Uterus (tissue), 4 donors: ENCODE results near the gene LCORL. TPM values are rescaled to one million over a fixed set of nuclear protein-coding genes. Genes with fewer than 3 reads are reported as not detected.

Source experiments
- DNase-seq, 2 donors: peaks; one replicate each; pipeline ENCODE4 v3.0.0-alpha.2; 2019 to 2020
- H3K27ac ChIP-seq, 2 donors: fragments of 200-600 bp; sonication (generic); 1 replicate in 1 of 2; 2 replicates in 1 of 2; pipeline ENCODE4 v1.5.1; 2016 to 2018
- H3K27me3 ChIP-seq, 2 donors: fragments of 200-600 bp; sonication (generic); one replicate each; pipeline ENCODE4 v1.5.1; 2018 to 2019; ENCODE audit warnings: control low read depth in 1 of 2
- H3K36me3 ChIP-seq, 2 donors: fragments of 200-600 bp; sonication (generic); one replicate each; pipeline ENCODE4 v1.5.1; 2019; ENCODE audit warnings: control low read depth in 1 of 2
- H3K4me1 ChIP-seq, 2 donors: fragments of 200-600 bp; sonication (generic); one replicate each; pipeline ENCODE4 v1.5.1; 2018 to 2019; ENCODE audit warnings: control low read depth in 1 of 2
- H3K4me3 ChIP-seq, 2 donors: fragments of 200-600 bp; sonication (generic); 1 replicate in 1 of 2; 2 replicates in 1 of 2; pipeline ENCODE4 v1.5.1; 2018 to 2019; ENCODE audit warnings: mild to moderate bottlenecking in 1 of 2
- H3K9me3 ChIP-seq, 2 donors: fragments of 200-600 bp; sonication (generic); one replicate each; pipeline ENCODE4 v1.5.1; 2019; ENCODE audit warnings: control low read depth in 1 of 2
- POLR2A ChIP-seq, 2 donors: fragments of 450-650 bp; IDR thresholded peaks; one replicate each; pipeline ENCODE4 v1.6.1; 2016; ENCODE audit warnings: antibody characterized with exemption in 2 of 2, mild to moderate bottlenecking in 1 of 2, moderate library complexity in 1 of 2
- intact Hi-C: fragments of 100-400 bp; cut with DNase I; formaldehyde crosslinking; loops from one replicate; pipeline ENCODE4 v1.15.1; 2023; ENCODE audit warnings: low total_unique reads
- total RNA-seq, 4 donors: library from RNA; depleted of rRNA in 3 of 4; stranded (reverse); fragments of >200 nt in 3 of 4; gene quantifications; one replicate each; pipeline versions ENCODE4 v1.1.0 to v1.2.4, GENCODE V29; 2014 to 2023
- TF ChIP-seq, protein P1 (sequence below), 4 experiments: fragments of 200-600 bp in 2 of 4; fragments of 450-650 bp in 2 of 4; sonication (generic) in 2 of 4; IDR thresholded peaks; one replicate each; pipeline ENCODE4 v1.5.1; 2016 to 2019; ENCODE audit warnings: antibody characterized with exemption in 4 of 4, mild to moderate bottlenecking in 2 of 4, moderate library complexity in 1 of 4
- donor health status: DM: yes; HTN: yes; CAD: no.

LCORL gene
- total RNA-seq, 4 donors from 2014 or later = 14.1 to 66.7 (median 23.1) TPM

GRCh38 chr4:18056030-18056429 is 34.5 kb upstream of the LCORL start:
- Histone ChIP-seq H3K27me3 (no peaks in the 10 kb centered on the region), H3K9me3 (no peaks in the 10 kb centered on the region), H3K4me1 (no peaks in the 10 kb centered on the region), H3K36me3 (no peaks in the 10 kb centered on the region), H3K27ac (no peak overlapping the region), H3K4me3 (no peak overlapping the region)
- TF ChIP-seq POLR2A (IDR thresholded peaks at IDR 0.05) = no peak
- TF ChIP-seq, protein P1, sequence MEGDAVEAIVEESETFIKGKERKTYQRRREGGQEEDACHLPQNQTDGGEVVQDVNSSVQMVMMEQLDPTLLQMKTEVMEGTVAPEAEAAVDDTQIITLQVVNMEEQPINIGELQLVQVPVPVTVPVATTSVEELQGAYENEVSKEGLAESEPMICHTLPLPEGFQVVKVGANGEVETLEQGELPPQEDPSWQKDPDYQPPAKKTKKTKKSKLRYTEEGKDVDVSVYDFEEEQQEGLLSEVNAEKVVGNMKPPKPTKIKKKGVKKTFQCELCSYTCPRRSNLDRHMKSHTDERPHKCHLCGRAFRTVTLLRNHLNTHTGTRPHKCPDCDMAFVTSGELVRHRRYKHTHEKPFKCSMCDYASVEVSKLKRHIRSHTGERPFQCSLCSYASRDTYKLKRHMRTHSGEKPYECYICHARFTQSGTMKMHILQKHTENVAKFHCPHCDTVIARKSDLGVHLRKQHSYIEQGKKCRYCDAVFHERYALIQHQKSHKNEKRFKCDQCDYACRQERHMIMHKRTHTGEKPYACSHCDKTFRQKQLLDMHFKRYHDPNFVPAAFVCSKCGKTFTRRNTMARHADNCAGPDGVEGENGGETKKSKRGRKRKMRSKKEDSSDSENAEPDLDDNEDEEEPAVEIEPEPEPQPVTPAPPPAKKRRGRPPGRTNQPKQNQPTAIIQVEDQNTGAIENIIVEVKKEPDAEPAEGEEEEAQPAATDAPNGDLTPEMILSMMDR (IDR thresholded peaks at IDR 0.05) = no peak
- intact Hi-C loops = no loop called here
- no peak for DNase-seq

DNA sequence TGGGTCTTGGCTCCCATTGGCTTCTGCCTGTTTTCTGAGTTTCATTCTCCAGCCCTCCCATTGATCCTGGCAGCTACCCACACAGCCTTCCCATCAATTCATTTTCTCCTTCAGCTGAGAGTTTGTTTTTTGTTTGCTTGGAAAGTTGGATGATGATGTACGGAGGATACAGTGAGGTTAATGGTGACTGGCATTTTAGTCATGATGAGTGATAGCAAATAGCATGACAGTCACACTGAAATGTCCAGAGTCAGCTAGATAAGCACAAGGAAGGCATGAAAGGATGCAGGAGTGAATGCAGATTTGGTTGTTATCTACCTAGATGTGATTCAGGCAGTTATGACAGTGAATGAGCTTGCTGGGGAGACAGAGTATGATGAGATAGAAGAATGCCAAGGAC is 30.6 kb upstream of the LCORL start:
- Histone ChIP-seq H3K9me3 (no peaks in the 10 kb centered on the region), H3K4me3 (no peak overlapping the region), H3K4me1 (no peaks in the 10 kb centered on the region), H3K27me3 (no peaks in the 10 kb centered on the region), H3K36me3 (no peaks in the 10 kb centered on the region), H3K27ac (no peak overlapping the region)
- DNase-seq = no peak
- TF ChIP-seq, protein P1 (IDR thresholded peaks at IDR 0.05) = no peak
- no peak for TF ChIP-seq POLR2A (IDR thresholded peaks at IDR 0.05)
- intact Hi-C loops = no loop called here

DNA sequence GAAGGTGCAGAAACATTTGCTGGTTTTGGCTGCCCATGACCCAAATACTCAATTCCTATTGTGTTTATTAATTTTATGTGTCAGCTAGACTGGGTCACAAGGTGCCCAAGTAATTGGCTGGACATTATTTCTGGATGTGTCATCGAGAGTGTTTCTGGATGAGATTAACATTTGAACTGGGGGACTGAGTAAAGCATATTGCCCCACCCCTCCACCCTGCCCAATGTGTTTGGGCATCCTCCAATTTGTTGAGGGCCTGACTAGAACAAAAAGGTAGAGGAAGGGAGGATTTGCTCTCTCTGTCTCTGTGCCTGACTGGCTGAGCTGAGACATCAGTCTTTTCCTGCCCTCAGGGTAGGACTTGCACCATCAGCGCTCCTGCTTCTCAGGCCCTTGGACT is 29.7 kb upstream of the LCORL start:
- no peaks in the 10 kb centered on the region for H3K9me3 ChIP-seq
- H3K4me1 ChIP-seq = no peaks in the 10 kb centered on the region
- no peak overlapping the region for H3K27ac ChIP-seq
- DNase-seq = no peak
- H3K36me3 ChIP-seq = no peaks in the 10 kb centered on the region
- intact Hi-C loops = no loop called here
- H3K27me3 ChIP-seq = no peaks in the 10 kb centered on the region
- TF ChIP-seq POLR2A (IDR thresholded peaks at IDR 0.05) = no peak
- TF ChIP-seq, protein P1 (IDR thresholded peaks at IDR 0.05) = no peak
- no peak overlapping the region for H3K4me3 ChIP-seq

- Histone ChIP-seq H3K4me1 (no peaks in the 10 kb centered on the region), H3K9me3 (no peaks in the 10 kb centered on the region), H3K27me3 (no peaks in the 10 kb centered on the region), H3K36me3 (no peaks in the 10 kb centered on the region), H3K4me3 (no peak overlapping the region), H3K27ac (no peak overlapping the region)
- TF ChIP-seq, protein P1 (IDR thresholded peaks at IDR 0.05) = no peak
- TF ChIP-seq POLR2A (IDR thresholded peaks at IDR 0.05) = no peak
- DNase-seq = no peak
- intact Hi-C loops = no loop called here
Observed at GRCh38 chr4:18050448-18050847, 28.9 kb upstream of the LCORL start.

GRCh38 chr4:18049446-18049845 is 27.9 kb upstream of the LCORL start:
- TF ChIP-seq, protein P1 (IDR thresholded peaks at IDR 0.05) = no peak
- TF ChIP-seq POLR2A (IDR thresholded peaks at IDR 0.05) = no peak
- H3K9me3 ChIP-seq = no peaks in the 10 kb centered on the region
- no peaks in the 10 kb centered on the region for H3K4me1 ChIP-seq
- DNase-seq = no peak
- H3K27me3 ChIP-seq = no peaks in the 10 kb centered on the region
- H3K4me3 ChIP-seq = no peak overlapping the region
- H3K27ac ChIP-seq = no peak overlapping the region
- intact Hi-C loops = no loop called here
- H3K36me3 ChIP-seq = no peaks in the 10 kb centered on the region
